HUDEP-2 (cell line): Measurements from ENCODE around the gene CHST11.
"Not testable (repeated sequence)": the region's sequence is repeated elsewhere in the genome, so short reads cannot be mapped to it uniquely, and the experiment has no call there.

Source experiments
- DNase-seq, 76 experiments: peaks; one replicate each; lab custom pipeline; 2025; ENCODE audit not compliant: unreplicated experiment in 76 of 76; lab: John Stamatoyannopoulos, UW

CHST11 gene

GRCh38 chr12:104741497-104742367 lies 285.0 kb downstream of the CHST11 start:
- no peak for DNase-seq

GRCh38 chr12:104742551-104743201 lies 285.9 kb downstream of the CHST11 start:
- no peak for DNase-seq

- DNase-seq = no peak
These were observed 286.4 kb downstream of the CHST11 start for GRCh38 chr12:104743202-104743580.

- DNase-seq = not testable (repeated sequence)
These were observed 287.2 kb downstream of the CHST11 start for GRCh38 chr12:104743753-104744548.

GRCh38 chr12:104746467-104747088 lies 289.8 kb downstream of the CHST11 start:
- DNase-seq = no peak

- peak in 1 of 76 experiments; percentile 4 for DNase-seq
These were observed 290.6 kb downstream of the CHST11 start for GRCh38 chr12:104747330-104747729.

- DNase-seq = no peak
These were observed 291.2 kb downstream of the CHST11 start for GRCh38 chr12:104747955-104748354.

GRCh38 chr12:104748356-104748755 lies 291.6 kb downstream of the CHST11 start:
- DNase-seq = no peak

- DNase-seq = no peak
These were observed 292.0 kb downstream of the CHST11 start for GRCh38 chr12:104748790-104749189.

- DNase-seq = no peak
These were observed 292.8 kb downstream of the CHST11 start for GRCh38 chr12:104749545-104749944.

- no peak for DNase-seq
These were observed 293.3 kb downstream of the CHST11 start for GRCh38 chr12:104750061-104750460.

- DNase-seq = no peak
These were observed 294.4 kb downstream of the CHST11 start for GRCh38 chr12:104751120-104751519.

- no peak for DNase-seq
These were observed 294.8 kb downstream of the CHST11 start for GRCh38 chr12:104751594-104751993.

- no peak for DNase-seq
These were observed 295.3 kb downstream of the CHST11 start for GRCh38 chr12:104752016-104752415.

- DNase-seq = no peak
These were observed 296.1 kb downstream of the CHST11 start for GRCh38 chr12:104752881-104753280.

- DNase-seq = no peak
These were observed 300.2 kb downstream of the CHST11 start for GRCh38 chr12:104756901-104757300.

GRCh38 chr12:104758771-104759170 lies 302.0 kb downstream of the CHST11 start:
- DNase-seq = no peak

GRCh38 chr12:104761091-104761490 lies 304.3 kb downstream of the CHST11 start:
- DNase-seq = no peak

GRCh38 chr12:104761611-104762010 lies 304.9 kb downstream of the CHST11 start:
- no peak for DNase-seq

- DNase-seq = no peak
These were observed 306.5 kb downstream of the CHST11 start for GRCh38 chr12:104763168-104763805.
